HEK293 (cell line): ENCODE data around the gene CLCN7.

Source experiments
- CTCF ChIA-PET: fragments of 350-600 bp; formaldehyde crosslinking; extraction: SDS; loops from one replicate; lab custom pipeline; 2021; ENCODE audit warnings: antibody characterized with exemption; lab: Yijun Ruan, JAX
- POLR2A ChIA-PET: fragments of 300-600 bp; formaldehyde crosslinking; extraction: SDS; loops from one replicate; lab custom pipeline; 2020; ENCODE audit warnings: antibody characterized with exemption, inconsistent platforms; lab: Yijun Ruan, JAX
- H3K27ac ChIP-seq: fragments of 200-500 bp; sonication (Bioruptor generic); 2 replicates; pipeline ENCODE4 v1.5.1; 2014; ENCODE audit warnings: low read depth, low read length, control low read depth, inconsistent platforms; ENCODE audit errors: extremely low read depth
- H3K36me3 ChIP-seq, 2 experiments: fragments of 200-500 bp in 1 of 2; sonication (Bioruptor generic) in 1 of 2; 1 replicate in 1 of 2; 2 replicates in 1 of 2; pipeline ENCODE4 v1.5.1; 2014 to 2017; ENCODE audit warnings: inconsistent platforms in 2 of 2, low read length in 2 of 2; ENCODE audit not compliant: control insufficient read depth in 2 of 2, insufficient read depth in 1 of 2
- H3K4me1 ChIP-seq: fragments of 200-500 bp; sonication (Bioruptor generic); 2 replicates; pipeline ENCODE4 v1.5.1; 2014; ENCODE audit warnings: mild to moderate bottlenecking, low read length, inconsistent platforms; ENCODE audit not compliant: control insufficient read depth, insufficient read depth
- H3K4me3 ChIP-seq: 2 replicates; pipeline ENCODE4 v1.5.1; 2011; ENCODE audit warnings: low read depth, mild to moderate bottlenecking, control low read depth, low read length, moderate library complexity
- H3K9me3 ChIP-seq: fragments of 200-500 bp; sonication (Bioruptor generic); 2 replicates; pipeline ENCODE4 v1.5.1; 2014; ENCODE audit warnings: low read depth, low read length, inconsistent platforms; ENCODE audit not compliant: control insufficient read depth, insufficient read depth
- BCL11B ChIP-seq: fragments of 450-650 bp; formaldehyde crosslinking; IDR thresholded peaks from 2 replicates; pipeline ENCODE4 v1.5.1; 2016; ENCODE audit warnings: low read depth, missing biosample characterization, missing genetic modification characterization
- KLF10 ChIP-seq: fragments of 450-650 bp; IDR thresholded peaks from 2 replicates; pipeline ENCODE4 v1.5.1; 2018; ENCODE audit warnings: missing biosample characterization, mild to moderate bottlenecking, missing genetic modification characterization
- PRDM6 ChIP-seq: fragments of 450-650 bp; formaldehyde crosslinking; IDR thresholded peaks from 2 replicates; pipeline ENCODE4 v1.5.1; 2017; ENCODE audit warnings: missing biosample characterization, missing genetic modification characterization
- SCRT1 ChIP-seq: fragments of 450-650 bp; formaldehyde crosslinking; IDR thresholded peaks from 2 replicates; pipeline ENCODE4 v1.5.1; 2016; ENCODE audit warnings: missing biosample characterization, missing genetic modification characterization, borderline replicate concordance
- YY1 ChIP-seq: fragments of 450-650 bp; formaldehyde crosslinking; IDR thresholded peaks from 2 replicates; pipeline ENCODE4 v1.5.1; 2018; ENCODE audit warnings: missing biosample characterization, missing genetic modification characterization
- YY2 ChIP-seq: fragments of 450-650 bp; formaldehyde crosslinking; IDR thresholded peaks from 2 replicates; pipeline ENCODE4 v1.5.1; 2016; ENCODE audit warnings: missing biosample characterization, missing genetic modification characterization
- ZBTB1 ChIP-seq: fragments of 450-650 bp; formaldehyde crosslinking; IDR thresholded peaks from 2 replicates; pipeline ENCODE4 v1.5.1; 2016; ENCODE audit warnings: missing biosample characterization, missing genetic modification characterization
- ZBTB48 ChIP-seq: fragments of 450-650 bp; formaldehyde crosslinking; IDR thresholded peaks from 2 replicates; pipeline ENCODE4 v1.5.1; 2016; ENCODE audit warnings: missing biosample characterization, missing genetic modification characterization
- ZBTB6 ChIP-seq: fragments of 450-650 bp; formaldehyde crosslinking; IDR thresholded peaks from 2 replicates; pipeline ENCODE4 v1.5.1; 2017; ENCODE audit warnings: missing biosample characterization, missing genetic modification characterization
- ZFP37 ChIP-seq: fragments of 450-650 bp; formaldehyde crosslinking; IDR thresholded peaks from 2 replicates; pipeline ENCODE4 v1.5.1; 2016; ENCODE audit warnings: missing biosample characterization, missing genetic modification characterization
- ZNF10 ChIP-seq: fragments of 450-650 bp; formaldehyde crosslinking; IDR thresholded peaks from 2 replicates; pipeline ENCODE4 v1.5.1; 2017; ENCODE audit warnings: missing biosample characterization, missing genetic modification characterization
- ZNF223 ChIP-seq: fragments of 450-650 bp; formaldehyde crosslinking; IDR thresholded peaks from 2 replicates; pipeline ENCODE4 v1.5.1; 2016; ENCODE audit warnings: missing biosample characterization, missing genetic modification characterization
- ZNF280C ChIP-seq: fragments of 450-650 bp; formaldehyde crosslinking; IDR thresholded peaks from 2 replicates; pipeline ENCODE4 v1.5.1; 2016; ENCODE audit warnings: missing biosample characterization, missing genetic modification characterization
- ZNF292 ChIP-seq: fragments of 450-650 bp; formaldehyde crosslinking; IDR thresholded peaks from 2 replicates; pipeline ENCODE4 v1.5.1; 2016; ENCODE audit warnings: low read depth, missing biosample characterization, missing genetic modification characterization, borderline replicate concordance
- ZNF324 ChIP-seq: fragments of 450-650 bp; formaldehyde crosslinking; IDR thresholded peaks from 2 replicates; pipeline ENCODE4 v1.5.1; 2016; ENCODE audit warnings: missing biosample characterization, missing genetic modification characterization
- ZNF37A ChIP-seq: fragments of 450-650 bp; IDR thresholded peaks from 2 replicates; pipeline ENCODE4 v1.5.1; 2018; ENCODE audit warnings: missing biosample characterization, missing genetic modification characterization
- ZNF48 ChIP-seq: fragments of 450-650 bp; formaldehyde crosslinking; IDR thresholded peaks from 2 replicates; pipeline ENCODE4 v1.5.1; 2016; ENCODE audit warnings: missing biosample characterization, missing genetic modification characterization
- ZNF488 ChIP-seq: fragments of 450-650 bp; formaldehyde crosslinking; IDR thresholded peaks from 2 replicates; pipeline ENCODE4 v1.5.1; 2016; ENCODE audit warnings: missing biosample characterization, missing genetic modification characterization
- ZNF514 ChIP-seq: fragments of 450-650 bp; formaldehyde crosslinking; IDR thresholded peaks from 2 replicates; pipeline ENCODE4 v1.5.1; 2016; ENCODE audit warnings: missing biosample characterization, missing genetic modification characterization
- ZNF629 ChIP-seq: fragments of 450-650 bp; formaldehyde crosslinking; IDR thresholded peaks from 2 replicates; pipeline ENCODE4 v1.5.1; 2017; ENCODE audit warnings: missing biosample characterization, missing genetic modification characterization
- ZNF670 ChIP-seq: fragments of 450-650 bp; formaldehyde crosslinking; IDR thresholded peaks from 2 replicates; pipeline ENCODE4 v1.5.1; 2016; ENCODE audit warnings: missing biosample characterization, missing genetic modification characterization, low read depth
- ZNF777 ChIP-seq: fragments of 450-650 bp; formaldehyde crosslinking; IDR thresholded peaks from 2 replicates; pipeline ENCODE4 v1.5.1; 2017; ENCODE audit warnings: missing biosample characterization, missing genetic modification characterization, borderline replicate concordance
- ZNF791 ChIP-seq: fragments of 450-650 bp; formaldehyde crosslinking; IDR thresholded peaks from 2 replicates; pipeline ENCODE4 v1.5.1; 2016; ENCODE audit warnings: missing biosample characterization, missing genetic modification characterization
- ZNF792 ChIP-seq: fragments of 450-650 bp; formaldehyde crosslinking; IDR thresholded peaks from 2 replicates; pipeline ENCODE4 v1.5.1; 2016; ENCODE audit warnings: missing biosample characterization, missing genetic modification characterization
- ZSCAN23 ChIP-seq: fragments of 450-650 bp; formaldehyde crosslinking; IDR thresholded peaks from 2 replicates; pipeline ENCODE4 v1.5.1; 2016; ENCODE audit warnings: missing biosample characterization, missing genetic modification characterization
- ZSCAN30 ChIP-seq: fragments of 450-650 bp; IDR thresholded peaks from 2 replicates; pipeline ENCODE4 v1.5.1; 2018; ENCODE audit warnings: missing biosample characterization, mild to moderate bottlenecking, missing genetic modification characterization, moderate library complexity
- ZSCAN5A ChIP-seq: fragments of 450-650 bp; formaldehyde crosslinking; IDR thresholded peaks from 2 replicates; pipeline ENCODE4 v1.5.1; 2016; ENCODE audit warnings: missing biosample characterization, missing genetic modification characterization
- ZXDB ChIP-seq: fragments of 450-650 bp; formaldehyde crosslinking; IDR thresholded peaks from 2 replicates; pipeline ENCODE4 v1.5.1; 2016; ENCODE audit warnings: missing biosample characterization, missing genetic modification characterization

The CLCN7 gene

GRCh38 chr16:1523581-1524245 is 48.9 kb upstream of the CLCN7 start:
- H3K4me3 ChIP-seq: no peak overlapping the region
- no peak overlapping the region for H3K27ac ChIP-seq
- H3K36me3 ChIP-seq: peaks cover 0 to 22% of the 10 kb centered on the region in 2 experiments; a peak in 1 of 3 replicates
- no peaks in the 10 kb centered on the region for H3K9me3 ChIP-seq
- POLR2A ChIA-PET: no interaction called here
- no peaks in the 10 kb centered on the region for H3K4me1 ChIP-seq
- CTCF ChIA-PET: interaction anchor here (0.6 kb wide), 1 partner anchor 106 kb away, joined by 4 read pairs; no protein-coding TSS in a partner anchor
- no peak for TF ChIP-seq YY1 (tag by site-specific recombination)
- TF ChIP-seq KLF10 (tag by site-specific recombination): no peak
- TF ChIP-seq ZNF37A (tag by site-specific recombination): no peak
- no peak for TF ChIP-seq ZSCAN23 (tag by site-specific recombination)
- TF ChIP-seq PRDM6 (tag by site-specific recombination): no peak
- TF ChIP-seq SCRT1: no peak
- no peak for TF ChIP-seq ZNF324 (tag by site-specific recombination)
- no peak for TF ChIP-seq ZNF488 (tag by site-specific recombination)
- TF ChIP-seq ZFP37 (tag by site-specific recombination): no peak
- TF ChIP-seq ZNF10 (tag by site-specific recombination): no peak

GRCh38 chr16:1520461-1520860 is 45.6 kb upstream of the CLCN7 start:
- H3K9me3 ChIP-seq: no peaks in the 10 kb centered on the region
- H3K27ac ChIP-seq: no peak overlapping the region
- peaks cover 0 to 27% of the 10 kb centered on the region in 2 experiments; a peak in 2 of 3 replicates for H3K36me3 ChIP-seq
- ChIA-PET CTCF (interaction anchor here (0.5 to 0.7 kb wide), 3 partner anchors 18 to 326 kb away, joined by 3 to 5 read pairs (median 5); no protein-coding TSS in a partner anchor), POLR2A (no interaction called here)
- H3K4me3 ChIP-seq: no peak overlapping the region
- H3K4me1 ChIP-seq: no peaks in the 10 kb centered on the region
- TF ChIP-seq BCL11B (tag by site-specific recombination) (no peak), ZBTB1 (tag by site-specific recombination) (no peak), ZNF670 (tag by site-specific recombination) (no peak), ZBTB6 (tag by site-specific recombination) (no peak), ZNF791 (tag by site-specific recombination) (no peak), YY2 (tag by site-specific recombination) (no peak), ZSCAN5A (tag by site-specific recombination) (no peak), ZBTB48 (tag by site-specific recombination) (no peak), ZNF280C (tag by site-specific recombination) (no peak), ZSCAN30 (no peak), ZNF514 (tag by site-specific recombination) (no peak), ZSCAN23 (tag by site-specific recombination) (no peak), ZNF223 (tag by site-specific recombination) (no peak), ZNF48 (tag by site-specific recombination) (no peak), ZNF292 (tag by site-specific recombination) (no peak), ZXDB (tag by site-specific recombination) (no peak), ZNF792 (no peak), ZNF777 (tag by site-specific recombination) (no peak), ZNF629 (tag by site-specific recombination) (no peak)
